Gastroesophageal sphincter (tissue), 3 donors: Measurements from ENCODE around the gene PHF21B.

ENCODE experiments used
- EP300 ChIP-seq: sonication (generic); formaldehyde crosslinking; IDR thresholded peaks from one replicate; pipeline ENCODE4 v1.6.1; 2017; ENCODE audit warnings: antibody characterized with exemption, mild to moderate bottlenecking
- TF ChIP-seq, protein P1 (sequence below), 4 experiments: fragments of 200-600 bp in 2 of 4; fragments of 450-650 bp in 2 of 4; sonication (generic) in 1 of 4; IDR thresholded peaks; one replicate each; pipeline ENCODE4 v1.5.1; 2017 to 2019; ENCODE audit warnings: antibody characterized with exemption in 4 of 4, mild to moderate bottlenecking in 2 of 4, moderate library complexity in 2 of 4

DNA sequence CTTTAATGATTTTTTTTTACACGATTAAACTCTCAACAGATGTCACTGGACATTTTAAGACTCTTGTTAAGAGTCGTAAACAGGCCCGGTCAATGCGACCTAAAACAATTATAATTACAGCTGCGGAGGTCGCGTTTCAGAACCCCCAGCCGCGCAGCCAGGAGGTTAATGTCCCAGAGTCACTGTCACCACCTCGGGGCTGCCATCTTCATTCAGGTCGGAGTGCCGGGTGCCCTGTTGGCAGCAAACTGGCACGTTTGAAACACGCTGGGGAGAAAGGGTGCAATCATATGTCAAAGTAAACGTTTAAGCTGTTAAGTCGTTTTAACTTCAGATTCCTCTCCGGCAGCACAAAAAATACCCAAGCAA lies 711 bp upstream of the PHF21B start:
- TF ChIP-seq, protein P1, sequence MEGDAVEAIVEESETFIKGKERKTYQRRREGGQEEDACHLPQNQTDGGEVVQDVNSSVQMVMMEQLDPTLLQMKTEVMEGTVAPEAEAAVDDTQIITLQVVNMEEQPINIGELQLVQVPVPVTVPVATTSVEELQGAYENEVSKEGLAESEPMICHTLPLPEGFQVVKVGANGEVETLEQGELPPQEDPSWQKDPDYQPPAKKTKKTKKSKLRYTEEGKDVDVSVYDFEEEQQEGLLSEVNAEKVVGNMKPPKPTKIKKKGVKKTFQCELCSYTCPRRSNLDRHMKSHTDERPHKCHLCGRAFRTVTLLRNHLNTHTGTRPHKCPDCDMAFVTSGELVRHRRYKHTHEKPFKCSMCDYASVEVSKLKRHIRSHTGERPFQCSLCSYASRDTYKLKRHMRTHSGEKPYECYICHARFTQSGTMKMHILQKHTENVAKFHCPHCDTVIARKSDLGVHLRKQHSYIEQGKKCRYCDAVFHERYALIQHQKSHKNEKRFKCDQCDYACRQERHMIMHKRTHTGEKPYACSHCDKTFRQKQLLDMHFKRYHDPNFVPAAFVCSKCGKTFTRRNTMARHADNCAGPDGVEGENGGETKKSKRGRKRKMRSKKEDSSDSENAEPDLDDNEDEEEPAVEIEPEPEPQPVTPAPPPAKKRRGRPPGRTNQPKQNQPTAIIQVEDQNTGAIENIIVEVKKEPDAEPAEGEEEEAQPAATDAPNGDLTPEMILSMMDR (IDR thresholded peaks at IDR 0.05): no peak
- no peak for TF ChIP-seq EP300
